CD4-positive, alpha-beta T cell (primary cell): ENCODE measurements around the gene CROT. TPM values are rescaled to one million over a fixed set of nuclear protein-coding genes. Genes with fewer than 3 reads are reported as not detected.

Experiments
- ATAC-seq: fragments of 200-7000 bp; cut with Tn5 transposase; one replicate; pipeline ENCODE4 v1.10.0; 2022; ENCODE audit warnings: mild to moderate bottlenecking; ENCODE audit not compliant: poor library complexity
- CTCF ChIA-PET: fragments of 350-600 bp; sonication (Branson Sonifier 250); formaldehyde crosslinking; loops from one replicate; lab custom pipeline; 2021; ENCODE audit warnings: antibody characterized with exemption, inconsistent platforms; lab: Charles Lee
- POLR2A ChIA-PET: fragments of 350-600 bp; sonication (Branson Sonifier 250); formaldehyde crosslinking; loops from one replicate; lab custom pipeline; 2021; ENCODE audit warnings: antibody characterized with exemption, inconsistent platforms; lab: Charles Lee
- DNase-seq, 14 experiments: peaks; one replicate each; pipeline ENCODE4 v3.0.0-alpha.2; 2013 to 2020; ENCODE audit warnings: mixed read lengths in 2 of 14
- H3K27ac ChIP-seq, 2 donors: one replicate each; pipeline versions ENCODE4 v1.5.1 to v1.7.0; 2013; ENCODE audit warnings: low read length in 2 of 2, low read depth in 1 of 2, mild to moderate bottlenecking in 1 of 2
- H3K27me3 ChIP-seq, 2 experiments: 1 replicate in 1 of 2; 2 replicates in 1 of 2; pipeline versions ENCODE4 v1.6.1 to v1.7.0; 2013; ENCODE audit warnings: low read length in 2 of 2, control low read depth in 1 of 2, mild to moderate bottlenecking in 1 of 2, moderate library complexity in 1 of 2; ENCODE audit not compliant: insufficient read depth in 2 of 2, control insufficient read depth in 1 of 2
- H3K36me3 ChIP-seq: one replicate; pipeline ENCODE4 v1.6.1; 2013; ENCODE audit warnings: low read length, control low read depth; ENCODE audit not compliant: insufficient read depth
- H3K4me1 ChIP-seq: one replicate; pipeline ENCODE4 v1.6.1; 2013; ENCODE audit warnings: low read length, control low read depth; ENCODE audit not compliant: insufficient read depth
- H3K4me3 ChIP-seq: one replicate; pipeline ENCODE4 v1.5.1; 2013; ENCODE audit warnings: mild to moderate bottlenecking, low read length, moderate library complexity
- H3K9me3 ChIP-seq, 2 experiments: 1 replicate in 1 of 2; 2 replicates in 1 of 2; pipeline versions ENCODE4 v1.6.1 to v1.7.0; 2013; ENCODE audit warnings: low read length in 2 of 2, mild to moderate bottlenecking in 2 of 2, control low read depth in 1 of 2, moderate library complexity in 1 of 2; ENCODE audit not compliant: control insufficient read depth in 1 of 2, insufficient read depth in 1 of 2
- H3K27ac Mint-ChIP-seq: one replicate; pipeline ENCODE4 v1.8.0; 2020; ENCODE audit warnings: mixed read lengths
- H3K27me3 Mint-ChIP-seq: one replicate; pipeline ENCODE4 v1.8.0; 2021; ENCODE audit warnings: mixed read lengths
- H3K36me3 Mint-ChIP-seq: one replicate; pipeline ENCODE4 v1.8.0; 2021; ENCODE audit warnings: low read depth, mixed read lengths
- H3K4me1 Mint-ChIP-seq: one replicate; pipeline ENCODE4 v1.8.0; 2021; ENCODE audit warnings: low read depth, mixed read lengths
- H3K4me3 Mint-ChIP-seq: one replicate; pipeline ENCODE4 v1.8.0; 2020; ENCODE audit warnings: mild to moderate bottlenecking, mixed read lengths
- H3K9me3 Mint-ChIP-seq: one replicate; pipeline ENCODE4 v1.8.0; 2020; ENCODE audit warnings: mixed read lengths
- intact Hi-C, 2 experiments: fragments of 100-400 bp; cut with DNase I in 1 of 2; cut with micrococcal nuclease in 1 of 2; formaldehyde crosslinking; loops; one replicate each; pipeline versions ENCODE4 v1.15.1 to v1.9.0; 2023 to 2025; cut with DNase I, micrococcal nuclease
- total RNA-seq, 174 experiments: library from RNA in 2 of 174; stranded (reverse) in 2 of 174; gene quantifications; one replicate each; pipeline ENCODE4 v1.2.3 and lab custom pipeline; 2021 to 2026
- TF ChIP-seq, protein P1 (sequence below): fragments of 200-600 bp; IDR thresholded peaks from one replicate; pipeline ENCODE4 v1.8.0; 2022; ENCODE audit warnings: antibody characterized with exemption, mild to moderate bottlenecking

Gene CROT
- total RNA-seq, 2 experiments from 2014 or later, result 8.5 to 8.6 TPM

DNA sequence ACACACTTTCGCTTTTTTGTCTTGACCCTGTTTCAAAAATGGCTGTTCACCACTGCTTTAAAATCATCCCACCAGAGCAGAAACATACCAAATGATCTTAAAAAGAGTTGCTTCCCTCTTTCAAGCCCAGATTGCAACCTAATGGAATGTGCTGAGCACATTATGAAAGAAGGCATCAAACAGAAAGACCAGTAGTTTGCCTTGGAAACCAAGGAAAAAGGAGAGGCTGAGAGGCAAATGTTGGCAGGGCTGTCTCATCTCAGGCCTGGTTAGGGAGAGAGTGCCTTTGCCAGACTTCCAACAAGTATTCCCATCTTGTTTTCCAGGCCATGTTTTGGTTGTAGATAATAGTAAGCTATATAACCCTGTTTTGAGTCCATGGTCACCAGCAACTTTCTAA lies 65.7 kb downstream of the CROT start:
- no peak for DNase-seq
- H3K27ac Mint-ChIP-seq, result no peak overlapping the region
- TF ChIP-seq, protein P1, sequence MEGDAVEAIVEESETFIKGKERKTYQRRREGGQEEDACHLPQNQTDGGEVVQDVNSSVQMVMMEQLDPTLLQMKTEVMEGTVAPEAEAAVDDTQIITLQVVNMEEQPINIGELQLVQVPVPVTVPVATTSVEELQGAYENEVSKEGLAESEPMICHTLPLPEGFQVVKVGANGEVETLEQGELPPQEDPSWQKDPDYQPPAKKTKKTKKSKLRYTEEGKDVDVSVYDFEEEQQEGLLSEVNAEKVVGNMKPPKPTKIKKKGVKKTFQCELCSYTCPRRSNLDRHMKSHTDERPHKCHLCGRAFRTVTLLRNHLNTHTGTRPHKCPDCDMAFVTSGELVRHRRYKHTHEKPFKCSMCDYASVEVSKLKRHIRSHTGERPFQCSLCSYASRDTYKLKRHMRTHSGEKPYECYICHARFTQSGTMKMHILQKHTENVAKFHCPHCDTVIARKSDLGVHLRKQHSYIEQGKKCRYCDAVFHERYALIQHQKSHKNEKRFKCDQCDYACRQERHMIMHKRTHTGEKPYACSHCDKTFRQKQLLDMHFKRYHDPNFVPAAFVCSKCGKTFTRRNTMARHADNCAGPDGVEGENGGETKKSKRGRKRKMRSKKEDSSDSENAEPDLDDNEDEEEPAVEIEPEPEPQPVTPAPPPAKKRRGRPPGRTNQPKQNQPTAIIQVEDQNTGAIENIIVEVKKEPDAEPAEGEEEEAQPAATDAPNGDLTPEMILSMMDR, result no peak
- Histone ChIP-seq H3K9me3 (no peaks in the 10 kb centered on the region), H3K4me3 (no peak overlapping the region), H3K27me3 (no peaks in the 10 kb centered on the region), H3K27ac (no peak overlapping the region), H3K4me1 (no peaks in the 10 kb centered on the region), H3K36me3 (no peaks in the 10 kb centered on the region)
- CTCF ChIA-PET, result no interaction called here
- H3K36me3 Mint-ChIP-seq, result no peaks in the 10 kb centered on the region
- no peaks in the 10 kb centered on the region for H3K9me3 Mint-ChIP-seq
- no peak for ATAC-seq
- no peaks in the 10 kb centered on the region for H3K27me3 Mint-ChIP-seq
- POLR2A ChIA-PET, result no interaction called here
- intact Hi-C loops, result no loop called here
- no peak overlapping the region for H3K4me3 Mint-ChIP-seq
- no peaks in the 10 kb centered on the region for H3K4me1 Mint-ChIP-seq

GRCh38 chr7:87413029-87413428 lies 67.6 kb downstream of the CROT start:
- TF ChIP-seq, protein P1, result no peak
- no peaks in the 10 kb centered on the region for H3K36me3 ChIP-seq
- H3K9me3 ChIP-seq, result no peaks in the 10 kb centered on the region
- Mint-ChIP-seq H3K36me3 (no peaks in the 10 kb centered on the region), H3K4me3 (no peak overlapping the region), H3K9me3 (no peaks in the 10 kb centered on the region), H3K27me3 (no peaks in the 10 kb centered on the region), H3K4me1 (no peaks in the 10 kb centered on the region), H3K27ac (no peak overlapping the region)
- ChIA-PET POLR2A (no interaction called here), CTCF (interaction anchor here (1.0 to 7.1 kb wide), 2 partner anchors 14 to 101 kb away, joined by 3 to 52 read pairs; no protein-coding TSS in a partner anchor)
- no peak overlapping the region for H3K27ac ChIP-seq
- H3K27me3 ChIP-seq, result no peaks in the 10 kb centered on the region
- intact Hi-C loops, result no loop called here
- ATAC-seq (no peak), DNase-seq (no peak)
- H3K4me3 ChIP-seq, result no peak overlapping the region
- H3K4me1 ChIP-seq, result no peaks in the 10 kb centered on the region

- Histone ChIP-seq H3K9me3 (no peaks in the 10 kb centered on the region), H3K4me3 (no peak overlapping the region), H3K4me1 (no peaks in the 10 kb centered on the region), H3K27ac (no peak overlapping the region), H3K27me3 (no peaks in the 10 kb centered on the region), H3K36me3 (no peaks in the 10 kb centered on the region)
- TF ChIP-seq, protein P1, result no peak
- H3K9me3 Mint-ChIP-seq, result no peaks in the 10 kb centered on the region
- POLR2A ChIA-PET, result interaction anchor here (1.5 to 2.2 kb wide), 2 partner anchors 69 to 102 kb away, joined by 3 to 5 read pairs; partner anchors contain the start of gene CROT
- H3K27me3 Mint-ChIP-seq, result no peaks in the 10 kb centered on the region
- no peaks in the 10 kb centered on the region for H3K4me1 Mint-ChIP-seq
- no peak for DNase-seq
- CTCF ChIA-PET, result interaction anchor here (0.6 to 7.1 kb wide), 3 partner anchors 15 to 102 kb away, joined by 3 to 52 read pairs (median 3); no protein-coding TSS in a partner anchor
- intact Hi-C loops, result loop anchor here in 1 of 2 experiments (2.0 kb wide), 1 partner anchor 473 kb away; no protein-coding TSS in a partner anchor
- no peak overlapping the region for H3K4me3 Mint-ChIP-seq
- H3K36me3 Mint-ChIP-seq, result no peaks in the 10 kb centered on the region
- no peak overlapping the region for H3K27ac Mint-ChIP-seq
- ATAC-seq, result no peak
Measured at GRCh38 chr7:87413951-87414793, 68.7 kb downstream of the CROT start.
